ENCODE results near the gene IFT80.

GRCh38 chr3:160413613-160414248, 14.7 kb upstream of the IFT80 start:
- TF ChIP-seq, protein P1, sequence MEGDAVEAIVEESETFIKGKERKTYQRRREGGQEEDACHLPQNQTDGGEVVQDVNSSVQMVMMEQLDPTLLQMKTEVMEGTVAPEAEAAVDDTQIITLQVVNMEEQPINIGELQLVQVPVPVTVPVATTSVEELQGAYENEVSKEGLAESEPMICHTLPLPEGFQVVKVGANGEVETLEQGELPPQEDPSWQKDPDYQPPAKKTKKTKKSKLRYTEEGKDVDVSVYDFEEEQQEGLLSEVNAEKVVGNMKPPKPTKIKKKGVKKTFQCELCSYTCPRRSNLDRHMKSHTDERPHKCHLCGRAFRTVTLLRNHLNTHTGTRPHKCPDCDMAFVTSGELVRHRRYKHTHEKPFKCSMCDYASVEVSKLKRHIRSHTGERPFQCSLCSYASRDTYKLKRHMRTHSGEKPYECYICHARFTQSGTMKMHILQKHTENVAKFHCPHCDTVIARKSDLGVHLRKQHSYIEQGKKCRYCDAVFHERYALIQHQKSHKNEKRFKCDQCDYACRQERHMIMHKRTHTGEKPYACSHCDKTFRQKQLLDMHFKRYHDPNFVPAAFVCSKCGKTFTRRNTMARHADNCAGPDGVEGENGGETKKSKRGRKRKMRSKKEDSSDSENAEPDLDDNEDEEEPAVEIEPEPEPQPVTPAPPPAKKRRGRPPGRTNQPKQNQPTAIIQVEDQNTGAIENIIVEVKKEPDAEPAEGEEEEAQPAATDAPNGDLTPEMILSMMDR (IDR thresholded peaks at IDR 0.05), result peak; percentile 73 to 88 (median 84)
- no peak for TF ChIP-seq EP300 (IDR thresholded peaks at IDR 0.05)
- TF ChIP-seq POLR2A (IDR thresholded peaks at IDR 0.05; ENCODE audit: low read depth), result no peak
